Mesenchymal stem cell (in vitro differentiated cells and primary cell): ENCODE results near the gene SON.
"Not testable (repeated sequence)": the region's sequence is repeated elsewhere in the genome, so short reads cannot be mapped to it uniquely, and the experiment has no call there.

Experiments used
- DNase-seq: peaks from one replicate; pipeline ENCODE4 v3.0.0-alpha.2; 2013
- H2AFZ ChIP-seq: one replicate; pipeline ENCODE4 v1.6.1; 2013; ENCODE audit warnings: low read depth, mild to moderate bottlenecking, control low read depth, inconsistent platforms, low read length, moderate library complexity
- H2AK5ac ChIP-seq: 2 replicates; pipeline ENCODE4 v1.6.1; 2013; ENCODE audit warnings: low read length, moderate library complexity, mild to moderate bottlenecking, inconsistent platforms; ENCODE audit not compliant: severe bottlenecking
- H2BK120ac ChIP-seq: one replicate; pipeline ENCODE4 v1.6.1; 2013; ENCODE audit warnings: low read depth, mild to moderate bottlenecking, inconsistent platforms, low read length, moderate library complexity
- H2BK12ac ChIP-seq, 2 experiments: one replicate each; pipeline ENCODE4 v1.6.1; 2013; ENCODE audit warnings: inconsistent platforms in 2 of 2, low read length in 2 of 2, mild to moderate bottlenecking in 2 of 2, moderate library complexity in 2 of 2, control low read depth in 1 of 2
- H2BK15ac ChIP-seq: one replicate; pipeline ENCODE4 v1.6.1; 2013; ENCODE audit warnings: mild to moderate bottlenecking, low read depth, inconsistent platforms; ENCODE audit not compliant: poor library complexity, severe bottlenecking
- H2BK5ac ChIP-seq: 2 replicates; pipeline ENCODE4 v1.6.1; 2013; ENCODE audit warnings: low read depth, mild to moderate bottlenecking, low read length, control low read depth, inconsistent platforms; ENCODE audit not compliant: poor library complexity, severe bottlenecking
- H3K14ac ChIP-seq, 2 experiments: one replicate each; pipeline ENCODE4 v1.6.1; 2013; ENCODE audit warnings: inconsistent platforms in 2 of 2, low read length in 2 of 2, control low read depth in 1 of 2, mild to moderate bottlenecking in 1 of 2, moderate library complexity in 1 of 2
- H3K18ac ChIP-seq, 2 experiments: one replicate each; pipeline ENCODE4 v1.6.1; 2013; ENCODE audit warnings: inconsistent platforms in 2 of 2, low read length in 2 of 2, control low read depth in 1 of 2, low read depth in 1 of 2, mild to moderate bottlenecking in 1 of 2
- H3K23ac ChIP-seq, 2 experiments: one replicate each; pipeline ENCODE4 v1.6.1; 2013; ENCODE audit warnings: inconsistent platforms in 2 of 2, low read length in 2 of 2, mild to moderate bottlenecking in 2 of 2, moderate library complexity in 2 of 2, control low read depth in 1 of 2
- H3K27ac ChIP-seq: 2 replicates; pipeline ENCODE4 v1.5.1; 2013; ENCODE audit warnings: mild to moderate bottlenecking, moderate library complexity, low read length, control low read depth, inconsistent platforms; ENCODE audit not compliant: poor library complexity, severe bottlenecking
- H3K27me3 ChIP-seq, 2 experiments: 2 replicates each; pipeline versions ENCODE4 v1.6.1 to v1.7.0; 2013; ENCODE audit warnings: low read length in 2 of 2, mild to moderate bottlenecking in 2 of 2, moderate library complexity in 2 of 2, control low read depth in 1 of 2, inconsistent platforms in 1 of 2; ENCODE audit not compliant: control insufficient read depth in 1 of 2, insufficient read depth in 1 of 2
- H3K36me3 ChIP-seq, 2 experiments: 2 replicates each; pipeline versions ENCODE4 v1.6.1 to v1.7.0; 2013; ENCODE audit warnings: low read length in 2 of 2, control low read depth in 1 of 2, inconsistent platforms in 1 of 2, low read depth in 1 of 2, mild to moderate bottlenecking in 1 of 2; ENCODE audit not compliant: insufficient read depth in 2 of 2, control insufficient read depth in 1 of 2
- H3K4ac ChIP-seq, 2 experiments: one replicate each; pipeline ENCODE4 v1.6.1; 2013; ENCODE audit warnings: inconsistent platforms in 2 of 2, low read length in 2 of 2, mild to moderate bottlenecking in 2 of 2, moderate library complexity in 2 of 2, control low read depth in 1 of 2, low read depth in 1 of 2
- H3K4me1 ChIP-seq: 2 replicates; pipeline ENCODE4 v1.6.1; 2013; ENCODE audit warnings: low read depth, low read length, control low read depth; ENCODE audit not compliant: control insufficient read depth, insufficient read depth
- H3K4me2 ChIP-seq: 2 replicates; pipeline ENCODE4 v1.6.1; 2013; ENCODE audit warnings: low read length, mild to moderate bottlenecking, inconsistent platforms; ENCODE audit not compliant: poor library complexity, severe bottlenecking
- H3K4me3 ChIP-seq, 2 experiments: 2 replicates each; pipeline versions ENCODE4 v1.5.1 to v1.7.0; 2013; ENCODE audit warnings: low read length in 2 of 2, mild to moderate bottlenecking in 2 of 2, control low read depth in 1 of 2, low read depth in 1 of 2; ENCODE audit not compliant: insufficient read depth in 1 of 2
- H3K79me1 ChIP-seq: replicated peaks from 2 replicates; pipeline ENCODE4 v1.6.1; 2013; ENCODE audit warnings: mild to moderate bottlenecking, control low read depth, low read length, inconsistent platforms; ENCODE audit not compliant: poor library complexity, severe bottlenecking
- H3K9ac ChIP-seq: 2 replicates; pipeline ENCODE4 v1.7.0; 2013; ENCODE audit warnings: mild to moderate bottlenecking, low read length, moderate library complexity
- H3K9me3 ChIP-seq: 2 replicates; pipeline ENCODE4 v1.7.0; 2013; ENCODE audit warnings: mild to moderate bottlenecking, low read length; ENCODE audit not compliant: control insufficient read depth
- H4K8ac ChIP-seq: one replicate; pipeline ENCODE4 v1.6.1; 2013; ENCODE audit warnings: inconsistent platforms, mild to moderate bottlenecking, low read length, moderate library complexity
- H4K91ac ChIP-seq: one replicate; pipeline ENCODE4 v1.6.1; 2013; ENCODE audit warnings: mild to moderate bottlenecking, low read length, inconsistent platforms
- WGBS: methylation state at CpG from one replicate; pipeline ENCODE4 v1.1.7; 2013; ENCODE audit warnings: mixed read lengths; 5-methylcytosine and 5-hydroxymethylcytosine counted together

Gene SON

DNA sequence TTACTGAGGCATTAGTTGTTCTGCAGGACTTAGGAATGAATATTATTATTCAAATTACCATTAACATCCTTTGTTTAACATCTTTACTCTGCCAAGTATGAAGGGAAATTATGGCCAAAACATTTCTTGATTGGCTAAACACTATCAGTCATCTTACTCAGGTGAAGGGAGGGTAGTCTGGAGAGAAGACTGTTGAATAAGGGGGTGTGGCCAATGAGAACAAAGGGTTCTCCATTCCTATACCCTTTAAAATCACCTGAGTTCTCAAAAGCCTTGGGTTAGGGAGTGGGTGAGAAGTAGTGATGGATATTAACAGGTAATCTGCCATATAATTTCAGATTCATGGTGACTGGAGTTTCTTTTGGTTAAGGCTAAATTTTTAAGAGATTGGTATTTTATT, 79.4 kb downstream of the SON start:
- H3K23ac ChIP-seq: no peak overlapping the region
- no peaks in the 10 kb centered on the region for H3K4me1 ChIP-seq
- H4K8ac ChIP-seq: no peak overlapping the region
- no peak overlapping the region for H3K27ac ChIP-seq
- H3K18ac ChIP-seq: no peak overlapping the region
- H3K9ac ChIP-seq: no peak overlapping the region
- no peak overlapping the region for H3K4me3 ChIP-seq
- no peak overlapping the region for H3K14ac ChIP-seq
- no peak overlapping the region for H2BK12ac ChIP-seq
- H3K79me1 ChIP-seq: peaks cover 18% of the 10 kb centered on the region
- no peak overlapping the region for H3K4ac ChIP-seq
- H3K4me2 ChIP-seq: no peak overlapping the region
- no peak overlapping the region for H2BK5ac ChIP-seq
- H2BK120ac ChIP-seq: no peak overlapping the region
- H2AK5ac ChIP-seq: no peak overlapping the region
- peaks cover 16 to 62% of the 10 kb centered on the region in 2 experiments for H3K36me3 ChIP-seq
- H2AFZ ChIP-seq: no peak overlapping the region
- H3K27me3 ChIP-seq: no peaks in the 10 kb centered on the region
- no peak overlapping the region for H2BK15ac ChIP-seq
- no peaks in the 10 kb centered on the region for H3K9me3 ChIP-seq
- no peak overlapping the region for H4K91ac ChIP-seq
- DNase-seq: no peak

DNA sequence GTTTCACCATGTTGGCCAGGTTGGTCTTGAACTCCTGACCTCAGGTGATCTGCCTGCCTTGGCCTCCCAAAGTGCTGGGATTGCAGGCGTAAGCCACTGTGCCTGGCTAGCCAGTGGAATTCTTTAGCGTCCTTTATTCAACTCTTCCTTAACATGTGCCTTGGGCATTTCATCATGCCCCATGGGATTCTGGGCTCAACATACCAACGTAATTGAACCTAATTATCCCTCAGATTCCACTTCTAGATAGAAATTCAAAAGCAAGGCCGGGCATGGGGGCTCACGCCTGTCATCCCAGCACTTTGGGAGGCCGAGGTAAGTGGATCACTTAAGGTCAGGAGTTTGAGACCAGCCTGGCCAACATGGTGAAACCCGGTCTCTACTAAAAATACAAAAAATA, 83.3 kb downstream of the SON start:
- H3K4me3 ChIP-seq, DNase-seq, H2BK120ac ChIP-seq, H3K27me3 ChIP-seq, H3K4me1 ChIP-seq, H3K4ac ChIP-seq, H3K9me3 ChIP-seq, H2BK5ac ChIP-seq, H3K9ac ChIP-seq, H3K18ac ChIP-seq, H2BK12ac ChIP-seq, H3K4me2 ChIP-seq, H3K27ac ChIP-seq, H2AK5ac ChIP-seq, H3K14ac ChIP-seq, H3K23ac ChIP-seq, H4K8ac ChIP-seq, H4K91ac ChIP-seq, H2BK15ac ChIP-seq, H2AFZ ChIP-seq: not testable (repeated sequence)
- Histone ChIP-seq H3K36me3 (peaks cover 23 to 60% of the 10 kb centered on the region in 2 experiments), H3K79me1 (peaks cover 23% of the 10 kb centered on the region)
- 95% methylated on average over 7 of the region's 7 CpGs for WGBS
